GM10847 (cell line): ENCODE measurements around the gene TRIP10.

Experiments used
- POLR2A ChIP-seq: IDR thresholded peaks from 2 replicates; pipeline ENCODE4 v1.6.1; 2011; ENCODE audit not compliant: insufficient read length; ENCODE audit errors: extremely low read depth

Gene TRIP10

DNA sequence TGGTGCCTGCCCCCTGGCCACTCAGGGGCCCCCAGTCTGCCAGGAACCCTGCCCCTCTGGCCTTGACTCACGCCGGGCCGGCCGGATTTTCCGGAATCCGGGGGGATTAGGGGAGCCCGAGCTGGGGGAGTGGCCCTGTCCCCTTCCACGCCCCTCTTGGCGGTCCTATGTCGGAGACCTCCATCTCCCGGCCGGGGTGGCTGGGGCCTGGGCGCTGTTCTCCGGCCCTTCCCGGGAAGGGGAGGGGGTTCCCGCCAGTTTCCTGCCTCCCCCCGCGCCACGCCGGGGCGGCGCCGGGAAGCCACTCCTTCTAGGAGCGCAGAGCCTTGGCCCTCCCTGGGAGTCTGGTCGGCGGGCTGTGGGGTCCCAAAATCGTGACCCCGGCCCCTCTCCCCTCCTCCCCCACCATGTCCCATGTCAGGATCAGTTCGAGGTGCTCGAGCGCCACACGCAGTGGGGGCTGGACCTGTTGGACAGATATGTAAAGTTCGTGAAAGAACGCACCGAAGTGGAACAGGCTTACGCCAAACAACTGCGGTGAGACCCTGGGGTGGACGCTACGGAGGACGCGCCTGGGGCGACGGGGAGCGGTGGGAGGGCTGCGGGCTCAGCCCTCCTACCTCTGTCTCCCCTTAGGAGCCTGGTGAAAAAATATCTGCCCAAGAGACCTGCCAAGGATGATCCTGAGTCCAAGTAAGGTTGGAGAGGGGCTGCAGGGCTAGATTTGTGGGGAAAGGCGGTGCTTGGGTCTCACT, 1.3 kb downstream of the TRIP10 start:
- no peak for TF ChIP-seq POLR2A

DNA sequence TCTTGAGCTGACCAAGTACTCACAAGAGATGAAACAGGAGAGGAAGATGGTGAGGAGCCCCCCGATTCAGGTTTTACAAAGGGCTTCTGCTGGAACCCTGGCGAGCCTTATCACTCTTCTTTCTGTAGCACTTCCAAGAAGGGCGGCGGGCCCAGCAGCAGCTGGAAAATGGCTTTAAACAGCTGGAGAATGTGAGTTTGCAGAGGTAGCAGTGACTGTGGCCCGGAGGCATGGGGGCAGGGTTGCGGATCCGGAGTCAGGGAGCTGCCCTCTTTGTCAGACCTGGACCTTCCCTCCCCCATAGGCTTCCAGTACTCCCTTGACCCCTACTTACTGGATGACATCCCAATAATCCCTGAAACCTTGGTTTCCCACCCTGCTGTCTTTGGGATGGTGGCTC, 3.6 kb downstream of the TRIP10 start:
- TF ChIP-seq POLR2A = no peak

DNA sequence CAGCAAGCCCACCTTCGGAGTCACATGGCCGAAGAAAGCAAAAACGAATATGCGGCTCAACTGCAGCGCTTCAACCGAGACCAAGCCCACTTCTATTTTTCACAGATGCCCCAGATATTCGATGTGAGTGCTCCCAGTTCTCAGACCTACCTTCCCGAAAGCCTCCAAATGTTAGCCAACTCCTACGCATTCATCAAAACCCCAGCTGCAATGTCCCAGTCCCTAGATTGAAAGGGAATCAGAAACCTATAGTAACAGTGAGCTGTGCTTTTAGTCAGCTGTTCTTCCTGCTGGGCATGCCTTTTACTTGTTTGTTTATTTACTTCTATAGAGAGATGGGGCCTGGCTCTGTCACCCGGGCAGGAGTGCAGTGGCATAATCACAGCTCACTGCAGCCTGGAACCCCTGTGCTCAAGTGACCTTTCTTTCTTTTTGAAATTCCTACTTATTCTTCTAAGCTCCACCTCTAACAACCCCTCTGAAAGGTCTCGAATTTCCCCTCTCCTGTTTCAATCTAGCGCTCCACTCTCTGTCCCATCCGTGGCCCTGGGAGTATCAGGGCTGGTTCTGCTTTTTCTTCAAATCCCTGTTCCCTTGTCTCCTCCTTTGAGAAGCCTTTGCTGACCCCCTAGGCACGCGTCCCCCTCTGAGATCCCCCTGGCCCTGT, 4.4 kb downstream of the TRIP10 start:
- TF ChIP-seq POLR2A = no peak

DNA sequence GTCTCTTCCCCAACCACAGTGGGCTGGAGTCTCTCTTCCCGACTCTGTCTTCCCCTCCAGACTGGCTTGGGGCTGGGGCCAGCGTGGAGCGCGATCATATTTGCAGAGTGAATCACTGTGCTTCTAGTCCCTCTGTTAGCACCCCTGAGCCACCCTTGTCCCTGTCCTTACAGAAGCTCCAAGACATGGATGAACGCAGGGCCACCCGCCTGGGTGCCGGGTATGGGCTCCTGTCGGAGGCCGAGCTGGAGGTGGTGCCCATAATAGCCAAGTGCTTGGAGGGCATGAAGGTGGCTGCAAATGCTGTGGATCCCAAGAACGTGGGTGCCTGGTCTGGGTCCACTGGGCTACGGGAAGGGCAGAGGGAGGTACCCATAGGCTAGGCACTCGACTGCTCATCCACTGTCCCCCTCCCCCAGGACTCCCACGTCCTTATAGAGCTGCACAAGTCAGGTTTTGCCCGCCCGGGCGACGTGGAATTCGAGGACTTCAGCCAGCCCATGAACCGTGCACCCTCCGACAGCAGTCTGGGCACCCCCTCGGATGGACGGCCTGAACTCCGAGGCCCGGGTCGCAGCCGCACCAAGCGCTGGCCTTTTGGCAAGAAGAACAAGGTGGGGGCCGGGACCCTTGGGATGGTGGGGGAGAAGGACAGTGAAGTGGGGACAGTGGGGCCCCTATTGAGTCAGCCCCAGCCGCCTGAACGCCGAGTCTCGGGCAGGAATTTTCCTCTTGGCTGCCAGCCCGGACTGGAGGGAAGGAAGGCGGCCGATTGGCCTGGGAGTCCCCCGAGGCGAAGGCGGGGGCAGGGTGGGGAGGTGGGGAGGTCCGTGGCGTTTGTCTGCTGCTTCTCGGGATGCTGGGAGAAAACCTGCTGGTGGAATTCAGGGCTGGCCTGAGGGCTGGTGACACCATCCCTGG, 5.2 kb downstream of the TRIP10 start:
- no peak for TF ChIP-seq POLR2A

DNA sequence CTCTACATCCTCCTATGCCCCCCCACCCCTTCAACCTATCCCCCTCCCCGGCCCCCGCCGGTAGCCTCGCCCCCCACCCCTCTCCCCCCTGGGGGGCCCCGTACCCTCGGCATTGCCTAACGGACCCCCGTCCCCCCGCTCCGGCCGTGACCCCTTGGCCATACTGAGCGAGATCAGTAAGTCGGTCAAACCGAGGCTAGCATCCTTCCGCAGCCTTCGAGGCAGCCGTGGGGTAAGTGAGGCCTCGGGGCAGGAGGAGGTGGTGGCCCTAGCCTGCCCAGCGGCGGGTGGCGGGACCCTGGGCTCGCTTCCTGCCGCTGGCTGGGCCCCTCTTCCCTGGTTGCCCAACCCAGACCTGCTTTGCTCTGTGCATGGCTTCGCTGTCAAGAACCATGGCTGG, 6.5 kb downstream of the TRIP10 start:
- no peak for TF ChIP-seq POLR2A

DNA sequence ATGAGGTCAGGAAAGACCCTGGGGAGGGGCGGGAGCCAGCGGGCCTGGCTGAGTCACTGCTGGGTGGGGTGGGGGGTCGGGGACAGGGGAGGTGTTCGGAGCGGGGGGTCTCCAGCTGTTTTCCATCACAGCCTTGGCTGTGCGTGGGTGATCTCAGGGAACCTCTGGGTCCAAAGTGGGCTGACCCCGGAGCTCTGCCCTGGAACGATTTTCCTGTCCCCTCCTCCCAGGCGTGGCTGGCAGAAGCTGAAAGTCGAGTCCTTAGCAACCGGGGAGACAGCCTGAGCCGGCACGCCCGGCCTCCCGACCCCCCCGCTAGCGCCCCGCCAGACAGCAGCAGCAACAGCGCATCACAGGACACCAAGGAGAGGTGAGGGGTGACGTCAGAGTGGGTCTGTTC, 10.6 kb downstream of the TRIP10 start:
- TF ChIP-seq POLR2A = no peak

DNA sequence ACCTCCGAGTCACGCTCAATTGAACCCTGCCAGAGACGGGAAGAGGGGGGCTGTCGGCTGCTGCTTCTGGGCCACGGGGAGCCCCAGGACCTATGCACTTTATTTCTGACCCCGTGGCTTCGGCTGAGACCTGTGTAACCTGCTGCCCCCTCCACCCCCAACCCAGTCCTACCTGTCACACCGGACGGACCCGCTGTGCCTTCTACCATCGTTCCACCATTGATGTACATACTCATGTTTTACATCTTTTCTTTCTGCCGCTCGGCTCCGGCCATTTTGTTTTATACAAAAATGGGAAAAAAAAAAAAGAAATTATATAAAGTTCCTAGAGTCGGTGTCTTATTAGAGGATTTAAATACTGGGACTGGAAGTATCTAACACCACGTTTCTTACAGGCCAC, 11.7 kb downstream of the TRIP10 start:
- no peak for TF ChIP-seq POLR2A

DNA sequence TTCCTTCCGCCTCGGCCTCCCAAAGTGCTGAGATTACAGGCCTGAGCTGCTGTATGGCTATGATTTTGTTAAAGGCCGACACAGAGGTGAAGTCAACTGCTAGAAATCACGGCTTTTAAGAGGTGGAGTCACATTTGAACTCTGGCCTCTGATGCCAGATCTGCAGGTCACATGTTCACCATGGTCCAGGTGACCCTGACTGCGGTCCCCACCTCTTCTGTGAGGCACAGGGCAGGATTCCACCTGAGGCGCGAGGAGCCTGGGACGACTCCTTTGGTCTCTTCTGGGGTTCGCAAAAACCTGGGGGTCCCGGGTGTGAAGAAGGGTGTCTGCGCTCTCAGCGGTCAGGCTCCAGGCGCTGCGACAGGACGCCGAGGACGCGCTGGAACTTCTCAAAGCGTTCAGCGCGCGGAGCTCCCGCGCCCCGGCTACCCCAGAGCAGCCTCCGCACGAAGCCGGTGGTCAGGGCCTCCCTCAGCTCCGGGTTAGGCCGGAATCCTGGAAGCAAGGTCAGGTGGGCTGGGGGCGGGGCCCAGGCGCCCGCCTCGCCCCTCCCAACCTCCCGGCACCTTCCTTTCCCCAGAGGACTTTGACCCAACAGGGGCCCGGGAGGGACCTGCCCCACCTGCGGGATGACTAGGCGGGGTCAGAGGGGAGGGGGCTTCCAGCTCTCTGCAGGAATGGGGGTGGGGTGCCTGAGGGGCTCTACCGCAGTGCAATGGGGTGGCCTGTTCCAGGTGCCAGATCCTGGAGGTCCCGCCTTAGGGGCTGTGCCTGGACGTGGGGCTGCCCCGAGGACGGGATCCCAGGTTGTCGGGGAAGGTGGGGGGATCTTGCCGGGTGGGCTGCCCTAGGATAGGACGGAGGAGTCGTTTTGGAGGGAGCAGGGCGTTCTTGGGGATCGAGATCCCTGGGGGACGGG, 13.0 kb downstream of the TRIP10 start:
- no peak for TF ChIP-seq POLR2A

DNA sequence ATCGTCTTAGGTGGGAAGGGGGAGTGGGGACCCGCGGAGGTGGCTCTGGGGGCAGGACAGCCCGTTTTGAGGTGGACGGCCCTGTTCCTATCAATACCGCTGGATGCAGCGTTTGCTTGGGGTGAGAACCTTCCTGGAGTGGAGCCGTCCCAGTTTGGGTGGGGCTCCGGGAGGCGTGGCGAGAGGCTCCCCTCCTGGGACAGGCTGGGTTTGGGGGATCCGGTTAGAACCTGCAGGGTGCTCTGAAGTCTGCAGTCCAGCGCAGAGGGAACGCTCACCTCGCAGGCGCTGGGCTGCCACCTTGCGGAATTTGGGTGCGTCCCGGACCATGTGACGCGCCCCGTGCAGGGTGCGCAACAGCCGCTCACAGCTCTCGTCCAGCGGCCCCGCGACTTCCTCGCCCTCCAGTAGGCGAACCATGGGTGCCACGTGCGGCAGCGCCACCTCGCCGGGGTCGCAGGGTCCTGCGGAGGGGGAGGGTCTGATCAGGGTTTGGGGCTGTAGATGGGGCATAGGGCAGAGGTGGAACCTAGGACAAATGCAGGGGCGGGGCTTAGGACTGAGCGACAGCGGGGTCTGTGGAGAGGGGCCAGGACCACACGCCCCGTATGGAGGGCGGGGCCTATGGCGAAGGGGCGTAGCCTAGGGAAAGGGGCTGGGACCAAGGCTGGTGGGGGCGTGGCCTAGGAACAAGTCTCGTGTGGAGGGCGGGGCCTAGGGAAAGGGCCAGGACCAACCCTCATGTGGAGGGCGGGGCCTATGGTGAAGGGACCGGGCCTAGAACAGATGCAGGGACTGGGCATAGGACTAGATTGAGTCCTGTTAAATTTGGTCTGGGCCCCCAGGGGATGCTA, 13.9 kb downstream of the TRIP10 start:
- peak; percentile 50 for TF ChIP-seq POLR2A

DNA sequence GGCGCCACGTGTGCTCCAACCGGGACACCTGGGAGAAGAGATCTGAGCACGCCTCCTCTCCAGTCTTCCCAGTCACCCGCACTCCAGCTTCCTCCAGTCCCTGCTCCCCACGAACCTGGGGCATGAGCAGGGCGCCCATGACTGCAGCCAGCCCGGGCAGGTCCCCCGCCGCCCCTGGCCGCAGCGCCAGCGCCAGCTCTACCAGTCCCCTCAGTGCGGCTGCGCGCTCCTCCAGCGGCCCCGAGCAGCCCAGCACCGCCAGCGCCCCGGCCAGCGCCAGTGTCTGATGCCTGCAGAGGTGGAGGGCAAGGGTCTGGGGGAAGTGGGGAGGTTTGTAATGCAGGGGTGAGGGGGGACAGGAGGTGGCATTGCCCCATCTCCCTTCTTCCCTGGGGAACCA, 14.7 kb downstream of the TRIP10 start:
- TF ChIP-seq POLR2A = no peak

DNA sequence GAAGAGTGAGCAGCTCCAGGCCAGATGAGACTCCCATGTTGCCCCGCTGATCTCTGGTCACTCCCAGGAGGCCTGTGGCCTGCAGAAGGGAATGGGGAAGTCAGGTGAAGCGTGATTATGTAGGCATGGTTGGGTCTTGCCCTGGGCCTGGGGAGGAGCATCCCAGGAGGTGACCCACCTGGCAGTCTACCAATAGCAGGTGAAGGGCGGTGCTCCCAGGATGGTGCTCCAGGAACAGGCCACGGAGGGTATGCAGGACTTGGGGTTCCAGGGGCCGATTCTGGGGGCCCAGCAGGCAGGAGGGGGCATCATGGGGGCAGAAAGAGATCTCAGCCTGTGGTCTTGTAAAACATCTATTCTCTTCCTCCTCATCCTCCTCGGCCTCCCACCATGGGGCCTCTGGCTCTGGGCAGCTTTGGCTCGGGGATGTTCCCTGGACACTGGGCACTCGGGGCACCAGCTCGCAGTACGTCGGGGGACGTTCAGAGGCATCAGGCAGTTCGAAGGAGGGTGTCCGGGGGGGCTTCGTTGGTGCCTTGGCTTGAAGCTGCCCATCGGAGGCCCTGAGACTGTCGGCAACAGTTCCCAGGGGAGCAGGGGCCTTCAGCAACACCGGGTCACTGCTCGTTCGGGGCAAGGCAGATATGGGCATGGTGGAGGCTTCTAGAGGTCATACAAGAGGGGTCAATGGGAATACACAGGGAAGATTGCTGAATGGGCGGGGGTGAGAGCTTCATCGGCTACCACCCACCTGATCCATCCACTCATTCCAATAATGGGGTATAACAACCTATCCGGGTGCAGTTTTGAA, 15.4 kb downstream of the TRIP10 start:
- TF ChIP-seq POLR2A = no peak

DNA sequence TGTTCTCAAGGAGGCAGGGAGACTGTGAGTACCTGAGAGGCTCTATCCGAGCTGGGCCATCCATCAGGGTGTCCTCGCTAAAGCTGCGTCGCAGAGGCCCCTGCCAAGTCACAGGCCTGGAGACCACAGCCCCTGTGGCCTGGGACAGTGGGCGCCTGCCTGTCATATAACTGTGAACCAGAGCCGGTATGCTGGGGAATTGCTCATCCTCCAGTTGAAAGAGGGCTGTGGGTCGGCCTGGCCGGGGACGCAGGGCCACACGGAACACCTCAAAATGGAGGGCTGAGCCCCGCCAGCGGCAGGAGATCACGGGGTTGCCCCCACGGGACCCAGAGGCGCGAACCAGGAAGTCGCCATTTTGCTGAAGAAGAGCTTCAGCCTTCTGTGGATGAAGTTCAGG, 21.1 kb downstream of the TRIP10 start:
- TF ChIP-seq POLR2A = no peak

DNA sequence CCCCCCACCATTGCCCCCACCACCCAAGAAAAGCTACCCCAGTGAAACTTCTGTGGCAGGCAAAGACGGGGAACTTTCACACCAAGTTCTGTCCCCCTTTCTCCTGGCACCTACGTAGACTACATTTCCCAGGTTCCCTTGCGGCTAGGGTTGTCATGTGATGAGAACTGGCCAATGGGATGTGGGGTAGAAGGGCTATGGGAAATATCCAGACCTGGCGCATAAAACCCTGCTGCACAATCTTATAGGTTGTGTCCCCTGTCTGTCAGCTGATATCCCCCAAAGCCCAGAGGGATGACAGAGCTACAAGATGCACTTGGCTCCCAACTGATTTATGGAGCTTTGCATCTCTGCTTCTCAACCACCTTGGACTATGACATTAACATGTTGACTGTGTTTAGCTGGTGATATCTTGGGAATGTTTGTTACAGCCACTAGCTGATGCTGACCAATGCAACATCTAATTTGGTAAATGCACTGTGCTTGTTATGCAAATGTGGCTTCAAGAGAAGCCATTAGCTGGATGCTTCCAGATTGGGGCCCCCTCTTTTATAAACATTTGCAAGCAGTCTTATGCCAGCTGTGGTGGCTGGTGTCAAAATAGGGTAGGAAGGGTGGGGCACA, 21.7 kb downstream of the TRIP10 start:
- TF ChIP-seq POLR2A = no peak
